HL-60 (cell line): ENCODE measurements around the gene TMUB1.

ENCODE experiments used
- POLR2AphosphoS5 ChIP-seq: IDR thresholded peaks from 2 replicates; pipeline ENCODE4 v1.6.1; 2012; ENCODE audit warnings: low read depth
- TF ChIP-seq, protein P1 (sequence below): IDR thresholded peaks from one replicate; pipeline ENCODE4 v1.5.1; 2011; ENCODE audit warnings: low read length, control low read depth, inconsistent platforms; ENCODE audit not compliant: insufficient read depth

- TF ChIP-seq, protein P1, sequence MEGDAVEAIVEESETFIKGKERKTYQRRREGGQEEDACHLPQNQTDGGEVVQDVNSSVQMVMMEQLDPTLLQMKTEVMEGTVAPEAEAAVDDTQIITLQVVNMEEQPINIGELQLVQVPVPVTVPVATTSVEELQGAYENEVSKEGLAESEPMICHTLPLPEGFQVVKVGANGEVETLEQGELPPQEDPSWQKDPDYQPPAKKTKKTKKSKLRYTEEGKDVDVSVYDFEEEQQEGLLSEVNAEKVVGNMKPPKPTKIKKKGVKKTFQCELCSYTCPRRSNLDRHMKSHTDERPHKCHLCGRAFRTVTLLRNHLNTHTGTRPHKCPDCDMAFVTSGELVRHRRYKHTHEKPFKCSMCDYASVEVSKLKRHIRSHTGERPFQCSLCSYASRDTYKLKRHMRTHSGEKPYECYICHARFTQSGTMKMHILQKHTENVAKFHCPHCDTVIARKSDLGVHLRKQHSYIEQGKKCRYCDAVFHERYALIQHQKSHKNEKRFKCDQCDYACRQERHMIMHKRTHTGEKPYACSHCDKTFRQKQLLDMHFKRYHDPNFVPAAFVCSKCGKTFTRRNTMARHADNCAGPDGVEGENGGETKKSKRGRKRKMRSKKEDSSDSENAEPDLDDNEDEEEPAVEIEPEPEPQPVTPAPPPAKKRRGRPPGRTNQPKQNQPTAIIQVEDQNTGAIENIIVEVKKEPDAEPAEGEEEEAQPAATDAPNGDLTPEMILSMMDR = no peak
- TF ChIP-seq POLR2AphosphoS5 = no peak
Observed at GRCh38 chr7:151064993-151065392, 18.3 kb downstream of the TMUB1 start.
